ENCODE data around the gene CBARP. TPM values are rescaled to one million over a fixed set of nuclear protein-coding genes. Genes with fewer than 3 reads are reported as not detected.

CBARP gene
- total and polyA plus RNA-seq, 2 of the 13 experiments (the other 11 are each of a cell fraction or from before 2014, with no cell fraction given), result 1.2 to 1.4 TPM

DNA sequence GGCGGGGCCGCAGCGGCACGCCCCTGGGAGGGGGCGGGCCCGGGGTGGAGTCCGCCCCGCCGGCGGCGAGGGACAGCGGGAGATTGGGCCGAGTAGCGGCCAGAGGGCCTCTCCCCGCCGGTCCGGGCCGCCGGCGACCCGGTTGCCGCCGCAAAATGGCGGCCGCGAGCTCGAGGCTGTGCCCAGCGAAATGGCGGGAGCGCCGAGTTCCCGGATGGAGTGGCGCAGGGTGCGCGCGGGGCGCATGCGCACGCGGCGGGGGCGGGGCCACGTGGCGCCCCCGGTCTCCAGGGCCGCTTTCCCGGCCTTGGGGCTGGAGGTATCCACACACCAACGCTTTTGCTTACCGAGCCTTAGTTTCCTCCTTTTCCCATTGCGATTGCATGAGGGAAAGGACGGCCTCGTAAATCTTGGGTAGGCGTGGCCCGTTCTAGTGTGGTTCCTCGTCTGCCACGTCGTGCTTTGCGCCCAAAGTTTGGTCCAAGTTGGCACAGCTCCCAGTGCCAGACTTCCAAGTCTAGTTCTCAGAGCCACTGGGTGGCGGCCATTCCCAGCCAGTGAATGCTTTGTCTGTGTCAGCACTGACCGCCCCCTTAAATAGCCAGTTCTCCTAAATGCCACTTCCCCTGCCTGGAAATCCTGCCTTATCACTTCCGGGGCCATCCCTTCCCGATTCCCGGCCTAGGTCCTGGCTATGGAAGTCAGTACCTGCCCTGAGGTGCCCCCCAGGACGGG, 31.8 kb upstream of the CBARP start (continued):
- TF ChIP-seq, protein P1, sequence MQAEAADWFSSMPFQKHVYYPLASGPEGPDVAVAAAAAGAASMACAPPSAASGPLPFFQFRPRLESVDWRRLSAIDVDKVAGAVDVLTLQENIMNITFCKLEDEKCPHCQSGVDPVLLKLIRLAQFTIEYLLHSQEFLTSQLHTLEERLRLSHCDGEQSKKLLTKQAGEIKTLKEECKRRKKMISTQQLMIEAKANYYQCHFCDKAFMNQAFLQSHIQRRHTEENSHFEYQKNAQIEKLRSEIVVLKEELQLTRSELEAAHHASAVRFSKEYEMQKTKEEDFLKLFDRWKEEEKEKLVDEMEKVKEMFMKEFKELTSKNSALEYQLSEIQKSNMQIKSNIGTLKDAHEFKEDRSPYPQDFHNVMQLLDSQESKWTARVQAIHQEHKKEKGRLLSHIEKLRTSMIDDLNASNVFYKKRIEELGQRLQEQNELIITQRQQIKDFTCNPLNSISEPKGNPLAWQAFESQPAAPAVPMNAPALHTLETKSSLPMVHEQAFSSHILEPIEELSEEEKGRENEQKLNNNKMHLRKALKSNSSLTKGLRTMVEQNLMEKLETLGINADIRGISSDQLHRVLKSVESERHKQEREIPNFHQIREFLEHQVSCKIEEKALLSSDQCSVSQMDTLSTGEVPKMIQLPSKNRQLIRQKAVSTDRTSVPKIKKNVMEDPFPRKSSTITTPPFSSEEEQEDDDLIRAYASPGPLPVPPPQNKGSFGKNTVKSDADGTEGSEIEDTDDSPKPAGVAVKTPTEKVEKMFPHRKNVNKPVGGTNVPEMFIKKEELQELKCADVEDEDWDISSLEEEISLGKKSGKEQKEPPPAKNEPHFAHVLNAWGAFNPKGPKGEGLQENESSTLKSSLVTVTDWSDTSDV (CRISPR knock-in tag; IDR thresholded peaks at IDR 0.05), result peak; percentile 23; the same call in 1 of the 2 replicates
- TF ChIP-seq NRL (CRISPR knock-in tag; IDR thresholded peaks at IDR 0.05; ENCODE audit: borderline replicate concordance) (peak; percentile 49; the same call in 1 of the 2 replicates), ZBTB7A (CRISPR knock-in tag; IDR thresholded peaks at IDR 0.05) (no peak), MATR3 (CRISPR knock-in tag; IDR thresholded peaks at IDR 0.05) (no peak), ZNF747 (CRISPR knock-in tag; IDR thresholded peaks at IDR 0.05; ENCODE audit: borderline replicate concordance) (no peak), KDM6A (CRISPR knock-in tag; IDR thresholded peaks at IDR 0.05; ENCODE audit: low read depth) (no peak), NFKBIZ (CRISPR knock-in tag; IDR thresholded peaks at IDR 0.05) (peak; percentile 33; the same call in 1 of the 2 replicates), MAFF (IDR thresholded peaks at IDR 0.05; ENCODE audit: low read depth, low read length) (no peak), SNAPC2 (CRISPR knock-in tag; IDR thresholded peaks at IDR 0.05) (no peak), HHEX (CRISPR knock-in tag; IDR thresholded peaks at IDR 0.05) (no peak), ZMAT5 (CRISPR knock-in tag; IDR thresholded peaks at IDR 0.05; ENCODE audit: borderline replicate concordance, low read depth) (no peak), IRX3 (CRISPR knock-in tag; IDR thresholded peaks at IDR 0.05; ENCODE audit: borderline replicate concordance, low read depth) (no peak), KLF16 (CRISPR knock-in tag; IDR thresholded peaks at IDR 0.05) (0 out of 4 replicates have a peak, but pooled peaks of 1 of the 2 experiments have one; percentile 17), ZNF101 (CRISPR knock-in tag; IDR thresholded peaks at IDR 0.05; ENCODE audit: borderline replicate concordance, low read depth) (no peak; the same call in 1 of the 2 replicates), ZNF224 (CRISPR knock-in tag; IDR thresholded peaks at IDR 0.05) (no peak), HOXA3 (CRISPR knock-in tag; IDR thresholded peaks at IDR 0.05) (peak; percentile 96), KLF13 (CRISPR knock-in tag; IDR thresholded peaks at IDR 0.05) (peak; percentile 79; the same call in 1 of the 2 replicates), PCBP2 (optimal IDR thresholded peaks at IDR 0.05; ENCODE audit: low read depth, low read length, poor library complexity, severe bottlenecking) (no peak), ZNF329 (CRISPR knock-in tag; IDR thresholded peaks at IDR 0.05; ENCODE audit: low read depth) (no peak; the same call in 1 of the 2 replicates), ZZZ3 (CRISPR knock-in tag; IDR thresholded peaks at IDR 0.05; ENCODE audit: borderline replicate concordance) (0 out of 2 replicates have a peak, but pooled peaks have one; percentile 15), YEATS4 (CRISPR knock-in tag; IDR thresholded peaks at IDR 0.05; ENCODE audit: borderline replicate concordance) (peak; percentile 81), RXRB (CRISPR knock-in tag; IDR thresholded peaks at IDR 0.05; ENCODE audit: borderline replicate concordance) (no peak)
- TF ChIP-seq, protein P2, sequence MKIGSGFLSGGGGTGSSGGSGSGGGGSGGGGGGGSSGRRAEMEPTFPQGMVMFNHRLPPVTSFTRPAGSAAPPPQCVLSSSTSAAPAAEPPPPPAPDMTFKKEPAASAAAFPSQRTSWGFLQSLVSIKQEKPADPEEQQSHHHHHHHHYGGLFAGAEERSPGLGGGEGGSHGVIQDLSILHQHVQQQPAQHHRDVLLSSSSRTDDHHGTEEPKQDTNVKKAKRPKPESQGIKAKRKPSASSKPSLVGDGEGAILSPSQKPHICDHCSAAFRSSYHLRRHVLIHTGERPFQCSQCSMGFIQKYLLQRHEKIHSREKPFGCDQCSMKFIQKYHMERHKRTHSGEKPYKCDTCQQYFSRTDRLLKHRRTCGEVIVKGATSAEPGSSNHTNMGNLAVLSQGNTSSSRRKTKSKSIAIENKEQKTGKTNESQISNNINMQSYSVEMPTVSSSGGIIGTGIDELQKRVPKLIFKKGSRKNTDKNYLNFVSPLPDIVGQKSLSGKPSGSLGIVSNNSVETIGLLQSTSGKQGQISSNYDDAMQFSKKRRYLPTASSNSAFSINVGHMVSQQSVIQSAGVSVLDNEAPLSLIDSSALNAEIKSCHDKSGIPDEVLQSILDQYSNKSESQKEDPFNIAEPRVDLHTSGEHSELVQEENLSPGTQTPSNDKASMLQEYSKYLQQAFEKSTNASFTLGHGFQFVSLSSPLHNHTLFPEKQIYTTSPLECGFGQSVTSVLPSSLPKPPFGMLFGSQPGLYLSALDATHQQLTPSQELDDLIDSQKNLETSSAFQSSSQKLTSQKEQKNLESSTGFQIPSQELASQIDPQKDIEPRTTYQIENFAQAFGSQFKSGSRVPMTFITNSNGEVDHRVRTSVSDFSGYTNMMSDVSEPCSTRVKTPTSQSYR (CRISPR knock-in tag; IDR thresholded peaks at IDR 0.05; ENCODE audit: borderline replicate concordance), result no peak
- TF ChIP-seq, protein P3, sequence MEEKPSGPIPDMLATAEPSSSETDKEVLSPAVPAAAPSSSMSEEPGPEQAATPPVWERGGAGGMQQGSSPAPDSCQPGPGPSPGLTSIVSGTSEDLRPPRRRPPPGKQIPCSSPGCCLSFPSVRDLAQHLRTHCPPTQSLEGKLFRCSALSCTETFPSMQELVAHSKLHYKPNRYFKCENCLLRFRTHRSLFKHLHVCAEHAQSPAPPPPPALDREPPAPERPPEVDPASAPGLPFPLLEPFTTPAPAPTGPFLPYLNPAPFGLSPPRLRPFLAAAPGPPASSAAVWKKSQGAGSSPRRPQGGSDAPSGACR (CRISPR knock-in tag; IDR thresholded peaks at IDR 0.05), result peak; percentile 53; the same call in 1 of the 2 replicates
